NCI-H1694 (cell line): ENCODE results near the gene POP4.

Source experiments
- DNase-seq: peaks from one replicate; lab custom pipeline; 2025; lab: John Stamatoyannopoulos, UW

Gene POP4

GRCh38 chr19:29663861-29664752 is 58.0 kb downstream of the POP4 start:
- no peak for DNase-seq

GRCh38 chr19:29664753-29665214 is 58.7 kb downstream of the POP4 start:
- DNase-seq: no peak

- DNase-seq: peak; percentile 20
Observed at GRCh38 chr19:29665215-29665825, 59.2 kb downstream of the POP4 start, which contains the start of gene PLEKHF1. Gene PLEKHF1, plus strand, starts transcription at chr19:29665461. Its CDS starts 8,379 bp downstream, at chr19:29673840.

- no peak for DNase-seq
Observed at GRCh38 chr19:29665826-29666577, 59.9 kb downstream of the POP4 start.
